Peyer's patch (tissue), 4 donors: ENCODE results near the gene TMEM52. TPM values are rescaled to one million over a fixed set of nuclear protein-coding genes. Genes with fewer than 3 reads are reported as not detected.
A peak's percentile ranks its signal among the peaks of the same experiment; 100 is the strongest.
"Not testable (repeated sequence)": the region's sequence is repeated elsewhere in the genome, so short reads cannot be mapped to it uniquely, and the experiment has no call there.

ENCODE experiments used
- DNase-seq, 3 donors: peaks; one replicate each; pipeline ENCODE4 v3.0.0-alpha.2; 2017 to 2019
- H3K27ac ChIP-seq, 4 donors: fragments of 200-600 bp; sonication (generic); one replicate each; pipeline ENCODE4 v1.5.1; 2016 to 2019
- H3K27me3 ChIP-seq, 2 donors: fragments of 200-600 bp; sonication (generic); one replicate each; pipeline ENCODE4 v1.5.1; 2019
- H3K36me3 ChIP-seq, 3 donors: fragments of 200-600 bp; sonication (generic); one replicate each; pipeline ENCODE4 v1.5.1; 2016 to 2019
- H3K4me1 ChIP-seq, 4 donors: fragments of 200-600 bp; sonication (generic); one replicate each; pipeline ENCODE4 v1.5.1; 2016 to 2019
- H3K4me3 ChIP-seq, 4 donors: fragments of 200-600 bp; sonication (generic); 1 replicate in 3 of 4; 2 replicates in 1 of 4; pipeline ENCODE4 v1.5.1; 2016 to 2019; ENCODE audit warnings: mild to moderate bottlenecking in 1 of 4
- H3K9me3 ChIP-seq, 4 donors: fragments of 200-600 bp; sonication (generic); one replicate each; pipeline ENCODE4 v1.5.1; 2016 to 2019; ENCODE audit warnings: mild to moderate bottlenecking in 1 of 4
- POLR2A ChIP-seq, 2 donors: fragments of 450-650 bp; IDR thresholded peaks; one replicate each; pipeline ENCODE4 v1.5.1; 2017; ENCODE audit warnings: antibody characterized with exemption in 2 of 2, mild to moderate bottlenecking in 2 of 2, moderate library complexity in 2 of 2
- total RNA-seq, 4 donors: library from RNA; depleted of rRNA; stranded (reverse); fragments of >200 nt; gene quantifications; one replicate each; pipeline ENCODE4 v1.1.0, GENCODE V29; 2016
- TF ChIP-seq, protein P1 (sequence below), 6 experiments: fragments of 450-650 bp in 4 of 6; fragments of 200-600 bp in 2 of 6; sonication (generic) in 1 of 6; IDR thresholded peaks; one replicate each; pipeline ENCODE4 v1.5.1; 2017 to 2019; ENCODE audit warnings: antibody characterized with exemption in 6 of 6, mild to moderate bottlenecking in 3 of 6, moderate library complexity in 1 of 6

TMEM52 gene
- total RNA-seq, 4 donors from 2014 or later = 2.2 to 11.6 (median 6.4) TPM

DNA sequence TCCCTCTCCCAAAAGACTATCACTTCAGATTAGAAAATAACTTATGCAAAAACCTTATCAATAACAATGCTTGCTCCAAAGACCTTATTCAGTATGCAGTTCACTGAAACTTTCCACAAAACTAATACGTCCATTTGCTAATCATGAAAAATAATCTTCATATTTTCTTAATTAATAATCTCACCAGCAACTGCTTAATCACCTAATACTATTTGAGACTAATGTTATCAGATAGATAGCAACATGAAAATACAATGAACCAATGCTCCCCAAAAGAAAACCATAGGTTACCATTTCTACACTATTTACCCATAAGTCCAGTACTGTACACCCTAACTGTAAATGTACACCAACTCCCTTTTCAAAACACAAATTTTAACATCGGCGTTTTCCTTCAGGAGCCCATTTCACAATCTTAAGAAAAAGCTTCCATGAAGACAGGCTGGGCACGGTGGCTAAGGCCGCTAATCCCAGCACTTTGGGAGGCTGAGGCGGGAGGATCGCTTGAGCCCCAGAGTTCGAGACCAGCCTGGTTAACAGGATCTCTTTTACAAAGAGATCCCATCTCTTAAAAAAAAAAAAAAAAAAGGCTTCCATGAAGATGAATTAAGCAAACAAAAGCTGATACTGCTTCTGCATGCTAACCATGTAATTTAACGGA is 29.9 kb downstream of the TMEM52 start:
- Histone ChIP-seq H3K27me3 (no peaks in the 10 kb centered on the region), H3K36me3 (no peaks in the 10 kb centered on the region), H3K4me3 (peak overlapping the region; percentile 79 to 95 (median 88)), H3K27ac (peak overlapping the region in 3 of 4 donors; percentile 97 to 99 (median 99)), H3K9me3 (no peaks in the 10 kb centered on the region), H3K4me1 (peaks cover 2 to 57% (median 27%) of the 10 kb centered on the region in 4 donors)
- DNase-seq = no peak
- TF ChIP-seq POLR2A (IDR thresholded peaks at IDR 0.05) = no peak
- TF ChIP-seq, protein P1, sequence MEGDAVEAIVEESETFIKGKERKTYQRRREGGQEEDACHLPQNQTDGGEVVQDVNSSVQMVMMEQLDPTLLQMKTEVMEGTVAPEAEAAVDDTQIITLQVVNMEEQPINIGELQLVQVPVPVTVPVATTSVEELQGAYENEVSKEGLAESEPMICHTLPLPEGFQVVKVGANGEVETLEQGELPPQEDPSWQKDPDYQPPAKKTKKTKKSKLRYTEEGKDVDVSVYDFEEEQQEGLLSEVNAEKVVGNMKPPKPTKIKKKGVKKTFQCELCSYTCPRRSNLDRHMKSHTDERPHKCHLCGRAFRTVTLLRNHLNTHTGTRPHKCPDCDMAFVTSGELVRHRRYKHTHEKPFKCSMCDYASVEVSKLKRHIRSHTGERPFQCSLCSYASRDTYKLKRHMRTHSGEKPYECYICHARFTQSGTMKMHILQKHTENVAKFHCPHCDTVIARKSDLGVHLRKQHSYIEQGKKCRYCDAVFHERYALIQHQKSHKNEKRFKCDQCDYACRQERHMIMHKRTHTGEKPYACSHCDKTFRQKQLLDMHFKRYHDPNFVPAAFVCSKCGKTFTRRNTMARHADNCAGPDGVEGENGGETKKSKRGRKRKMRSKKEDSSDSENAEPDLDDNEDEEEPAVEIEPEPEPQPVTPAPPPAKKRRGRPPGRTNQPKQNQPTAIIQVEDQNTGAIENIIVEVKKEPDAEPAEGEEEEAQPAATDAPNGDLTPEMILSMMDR (IDR thresholded peaks at IDR 0.05) = no peak

DNA sequence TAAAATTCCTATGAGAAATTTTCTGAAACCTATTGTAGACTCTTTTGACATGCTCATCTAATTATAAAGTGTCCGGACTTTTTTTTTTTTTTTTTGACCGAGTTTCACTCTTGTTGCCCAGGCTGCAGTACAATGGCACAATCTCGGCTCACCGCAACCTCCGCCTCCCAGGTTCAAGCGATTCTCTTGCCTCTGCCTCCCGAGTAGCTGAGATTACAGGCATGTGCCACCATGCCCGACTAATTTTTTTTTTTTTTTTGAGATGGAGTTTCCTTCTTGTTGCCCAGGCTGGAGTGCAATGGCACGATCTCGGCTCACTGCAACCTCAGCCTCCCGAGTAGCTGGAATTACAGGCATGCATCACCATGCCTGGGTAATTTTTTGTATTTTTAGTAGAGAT is 35.2 kb downstream of the TMEM52 start:
- H3K27me3 ChIP-seq, H3K4me3 ChIP-seq, H3K9me3 ChIP-seq, H3K36me3 ChIP-seq, H3K27ac ChIP-seq, DNase-seq: not testable (repeated sequence)
- H3K4me1 ChIP-seq = peaks cover 6 to 81% (median 19%) of the 10 kb centered on the region in 4 donors

DNA sequence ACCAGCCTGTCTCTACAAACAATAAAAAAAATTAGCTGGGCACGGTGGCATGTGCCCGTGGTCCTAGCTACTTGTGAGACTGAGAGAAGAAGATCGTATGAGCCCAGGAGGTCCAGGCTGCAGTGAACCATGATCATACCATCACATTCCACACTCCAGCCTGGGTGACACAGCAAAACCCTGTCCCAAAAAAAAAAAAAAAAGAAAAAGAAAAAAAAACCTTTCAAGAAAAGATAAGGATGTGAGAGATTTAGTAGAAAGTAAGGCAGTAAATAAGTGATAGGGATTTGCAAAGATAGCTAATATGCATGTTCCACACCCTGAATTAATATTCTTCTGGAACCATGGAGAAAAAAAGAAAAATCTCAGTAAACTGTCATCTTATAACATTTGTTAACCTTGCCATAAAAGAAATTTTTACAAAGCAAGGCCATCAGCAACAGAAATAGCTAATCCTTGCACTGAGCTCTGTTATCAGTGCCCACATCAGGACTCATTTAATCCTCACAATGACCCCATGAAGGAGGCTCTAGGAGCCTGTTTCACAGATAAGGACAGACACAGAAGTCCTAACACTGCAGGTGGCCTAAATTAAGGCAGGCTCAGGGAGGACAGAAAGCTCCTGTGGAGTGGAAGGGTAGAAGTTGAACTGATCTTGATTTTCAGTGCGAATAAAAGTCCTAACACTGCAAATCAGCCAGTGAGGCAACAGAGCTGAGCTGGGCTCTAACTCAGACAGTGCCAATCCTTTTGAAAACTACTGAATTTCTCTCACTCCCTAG is 35.8 kb downstream of the TMEM52 start:
- H3K4me3 ChIP-seq = no peak overlapping the region
- H3K27me3 ChIP-seq = no peaks in the 10 kb centered on the region
- TF ChIP-seq, protein P1 (IDR thresholded peaks at IDR 0.05) = no peak
- TF ChIP-seq POLR2A (IDR thresholded peaks at IDR 0.05) = no peak
- H3K9me3 ChIP-seq = no peaks in the 10 kb centered on the region
- H3K36me3 ChIP-seq = no peaks in the 10 kb centered on the region
- DNase-seq = no peak
- peak overlapping the region in 2 of 4 donors; percentile 50 to 72 for H3K27ac ChIP-seq
- H3K4me1 ChIP-seq = peaks cover 6 to 81% (median 14%) of the 10 kb centered on the region in 4 donors

DNA sequence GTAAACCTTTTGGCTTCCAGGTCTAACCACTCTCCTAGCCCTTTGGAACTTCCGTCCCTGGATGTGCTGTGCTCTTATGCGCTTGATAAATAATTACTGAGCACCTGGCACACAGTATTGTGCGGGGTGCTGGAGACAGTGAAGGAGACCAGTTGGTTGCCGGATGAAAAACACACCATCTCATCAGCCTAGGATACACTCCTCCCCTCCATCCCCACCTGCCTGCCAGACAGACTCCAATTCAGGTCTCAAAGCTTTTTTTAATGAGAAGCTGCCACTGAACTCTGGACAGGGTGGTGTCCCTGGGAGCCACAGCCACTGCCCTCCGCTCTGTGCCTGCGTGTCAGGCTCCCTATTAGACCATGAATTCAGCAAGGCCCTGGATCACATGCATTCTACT is 37.4 kb downstream of the TMEM52 start:
- peaks cover 0 to 2% (median 0%) of the 10 kb centered on the region in 3 donors for H3K36me3 ChIP-seq
- H3K27ac ChIP-seq = peak overlapping the region in 3 of 4 donors; percentile 33 to 79 (median 72)
- no peaks in the 10 kb centered on the region for H3K9me3 ChIP-seq
- peak in 1 of 2 donors; percentile 30 for TF ChIP-seq POLR2A (IDR thresholded peaks at IDR 0.05)
- TF ChIP-seq, protein P1 (IDR thresholded peaks at IDR 0.05) = no peak
- H3K27me3 ChIP-seq = no peaks in the 10 kb centered on the region
- peak overlapping the region in 2 of 4 donors; percentile 1 to 12 for H3K4me3 ChIP-seq
- DNase-seq = peak in 2 of 3 donors; percentile 72 to 73
- H3K4me1 ChIP-seq = peaks cover 0 to 75% (median 16%) of the 10 kb centered on the region in 4 donors

DNA sequence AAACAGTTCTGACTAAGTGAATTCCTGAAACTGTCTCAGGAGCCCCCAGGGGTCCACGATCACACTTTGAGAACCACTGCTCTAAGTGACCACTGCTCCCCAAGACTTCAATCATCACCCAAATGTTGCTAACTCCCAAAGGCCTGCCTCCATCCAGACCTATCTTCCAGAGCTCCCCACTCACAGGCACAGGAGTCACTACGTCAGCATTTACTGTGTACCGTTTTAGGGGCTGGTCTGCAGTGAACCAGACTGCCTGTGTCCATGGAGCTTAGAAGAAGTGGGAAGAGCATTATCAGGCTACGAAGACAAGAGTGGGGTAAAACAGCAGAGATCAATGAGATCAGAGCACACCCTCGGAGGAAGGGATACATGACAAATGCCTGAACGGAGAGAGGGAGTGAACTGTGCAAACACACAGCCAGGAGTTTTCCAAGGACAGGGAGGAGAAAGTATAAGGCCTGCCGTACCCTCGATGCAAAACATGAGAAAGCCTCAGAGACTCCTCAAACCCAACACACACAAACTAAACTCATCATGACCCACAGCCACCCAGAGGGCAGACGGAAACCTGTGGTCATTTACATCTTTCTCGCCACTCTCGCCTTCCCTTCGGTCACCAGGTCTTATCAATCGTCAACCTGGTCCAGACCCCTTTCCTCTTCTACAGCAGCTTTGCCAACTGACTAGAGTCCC is 38.3 kb downstream of the TMEM52 start:
- H3K9me3 ChIP-seq = no peaks in the 10 kb centered on the region
- DNase-seq = no peak
- H3K4me3 ChIP-seq = peak overlapping the region in 1 of 4 donors; percentile 26
- H3K27me3 ChIP-seq = no peaks in the 10 kb centered on the region
- TF ChIP-seq, protein P1 (IDR thresholded peaks at IDR 0.05) = no peak
- no peak for TF ChIP-seq POLR2A (IDR thresholded peaks at IDR 0.05)
- peak overlapping the region in 3 of 4 donors; percentile 33 to 79 (median 72) for H3K27ac ChIP-seq
- H3K36me3 ChIP-seq = peaks cover 0 to 10% (median 0%) of the 10 kb centered on the region in 3 donors
- H3K4me1 ChIP-seq = peaks cover 0 to 82% (median 17%) of the 10 kb centered on the region in 4 donors
